ENCODE results near the gene AQP9.

The AQP9 gene

GRCh38 chr15:58137686-58138085 is 495 bp upstream of the AQP9 start:
- no peak overlapping the region for H3K23ac ChIP-seq (ENCODE audit: low read length)
- H3K36me3 ChIP-seq (ENCODE audit: control insufficient read depth in 1 of 2, insufficient read depth in 2 of 2, low read length in 2 of 2), result no peaks in the 10 kb centered on the region
- H2AK5ac ChIP-seq (ENCODE audit: low read length), result no peak overlapping the region
- WGBS (ENCODE audit: extremely low coverage, insufficient coverage, insufficient read length), result no CpG with 5 or more reads among the region's 1 CpG
- H3K27ac ChIP-seq (ENCODE audit: low read depth, low read length), result no peak overlapping the region
- no peaks in the 10 kb centered on the region for H3K79me2 ChIP-seq (ENCODE audit: control insufficient read depth, insufficient read depth, low read length, poor library complexity)
- H3K18ac ChIP-seq (ENCODE audit: low read length), result no peak overlapping the region
- H3K4me1 ChIP-seq (ENCODE audit: control insufficient read depth in 1 of 2, insufficient read depth in 2 of 2, low read length in 2 of 2), result no peaks in the 10 kb centered on the region
- H3K9me3 ChIP-seq (ENCODE audit: insufficient read depth, low read depth, low read length), result no peaks in the 10 kb centered on the region
- no peak overlapping the region for H2BK12ac ChIP-seq (ENCODE audit: low read length)
- H4K8ac ChIP-seq (ENCODE audit: low read depth, low read length), result no peak overlapping the region
- no peaks in the 10 kb centered on the region for H3K79me1 ChIP-seq (ENCODE audit: low read length)
- H3K27me3 ChIP-seq (ENCODE audit: insufficient read depth, low read length), result no peaks in the 10 kb centered on the region
- DNase-seq, result peak in 1 of 2 donors; percentile 36
- no peak overlapping the region for H2AFZ ChIP-seq (ENCODE audit: insufficient read depth, low read length, poor library complexity)
- no peak overlapping the region for H4K91ac ChIP-seq (ENCODE audit: low read depth, low read length)
- no peak overlapping the region for H4K12ac ChIP-seq (ENCODE audit: low read depth, low read length)
- no peak overlapping the region for H2BK120ac ChIP-seq (ENCODE audit: insufficient read depth, low read length, poor library complexity)
- H3K14ac ChIP-seq (ENCODE audit: low read length), result no peak overlapping the region
- H2BK5ac ChIP-seq (ENCODE audit: low read depth, low read length, poor library complexity), result no peak overlapping the region
- H3K9ac ChIP-seq (ENCODE audit: low read length), result no peak overlapping the region
- H3K4ac ChIP-seq (ENCODE audit: low read depth, low read length), result no peak overlapping the region
- no peak overlapping the region for H3K4me3 ChIP-seq (ENCODE audit: low read depth, low read length)
- H3K4me2 ChIP-seq (ENCODE audit: low read length), result no peak overlapping the region

- no peak overlapping the region for H3K23ac ChIP-seq (ENCODE audit: low read length)
- H3K79me1 ChIP-seq (ENCODE audit: low read length), result no peaks in the 10 kb centered on the region
- H2BK12ac ChIP-seq (ENCODE audit: low read length), result no peak overlapping the region
- H2AFZ ChIP-seq (ENCODE audit: insufficient read depth, low read length, poor library complexity), result no peak overlapping the region
- H4K8ac ChIP-seq (ENCODE audit: low read depth, low read length), result no peak overlapping the region
- no peaks in the 10 kb centered on the region for H3K9me3 ChIP-seq (ENCODE audit: insufficient read depth, low read depth, low read length)
- no peak overlapping the region for H3K4me3 ChIP-seq (ENCODE audit: low read depth, low read length)
- H3K9ac ChIP-seq (ENCODE audit: low read length), result no peak overlapping the region
- H4K91ac ChIP-seq (ENCODE audit: low read depth, low read length), result no peak overlapping the region
- no peak overlapping the region for H2BK5ac ChIP-seq (ENCODE audit: low read depth, low read length, poor library complexity)
- no peaks in the 10 kb centered on the region for H3K79me2 ChIP-seq (ENCODE audit: control insufficient read depth, insufficient read depth, low read length, poor library complexity)
- no peak overlapping the region for H3K14ac ChIP-seq (ENCODE audit: low read length)
- H3K27me3 ChIP-seq (ENCODE audit: insufficient read depth, low read length), result no peaks in the 10 kb centered on the region
- H4K12ac ChIP-seq (ENCODE audit: low read depth, low read length), result no peak overlapping the region
- H3K27ac ChIP-seq (ENCODE audit: low read depth, low read length), result no peak overlapping the region
- no peak overlapping the region for H3K18ac ChIP-seq (ENCODE audit: low read length)
- no CpG with 5 or more reads among the region's 5 CpGs for WGBS (ENCODE audit: extremely low coverage, insufficient coverage, insufficient read length)
- DNase-seq, result peak in 1 of 2 donors; percentile 31
- no peak overlapping the region for H3K4me2 ChIP-seq (ENCODE audit: low read length)
- no peak overlapping the region for H2BK120ac ChIP-seq (ENCODE audit: insufficient read depth, low read length, poor library complexity)
- no peak overlapping the region for H2AK5ac ChIP-seq (ENCODE audit: low read length)
- H3K4me1 ChIP-seq (ENCODE audit: control insufficient read depth in 1 of 2, insufficient read depth in 2 of 2, low read length in 2 of 2), result no peaks in the 10 kb centered on the region
- H3K4ac ChIP-seq (ENCODE audit: low read depth, low read length), result no peak overlapping the region
- no peaks in the 10 kb centered on the region for H3K36me3 ChIP-seq (ENCODE audit: control insufficient read depth in 1 of 2, insufficient read depth in 2 of 2, low read length in 2 of 2)
Measured at GRCh38 chr15:58139276-58139988, 1.3 kb downstream of the AQP9 start.

- no peaks in the 10 kb centered on the region for H3K36me3 ChIP-seq (ENCODE audit: control insufficient read depth in 1 of 2, insufficient read depth in 2 of 2, low read length in 2 of 2)
- no peak overlapping the region for H2AK5ac ChIP-seq (ENCODE audit: low read length)
- DNase-seq, result peak in 1 of 2 donors; percentile 47
- H3K27ac ChIP-seq (ENCODE audit: low read depth, low read length), result no peak overlapping the region
- no peak overlapping the region for H4K8ac ChIP-seq (ENCODE audit: low read depth, low read length)
- H3K23ac ChIP-seq (ENCODE audit: low read length), result no peak overlapping the region
- no peak overlapping the region for H3K4me3 ChIP-seq (ENCODE audit: low read depth, low read length)
- no peak overlapping the region for H4K12ac ChIP-seq (ENCODE audit: low read depth, low read length)
- no peaks in the 10 kb centered on the region for H3K9me3 ChIP-seq (ENCODE audit: insufficient read depth, low read depth, low read length)
- no peak overlapping the region for H2AFZ ChIP-seq (ENCODE audit: insufficient read depth, low read length, poor library complexity)
- no peak overlapping the region for H3K9ac ChIP-seq (ENCODE audit: low read length)
- no peak overlapping the region for H2BK5ac ChIP-seq (ENCODE audit: low read depth, low read length, poor library complexity)
- H2BK12ac ChIP-seq (ENCODE audit: low read length), result no peak overlapping the region
- no peaks in the 10 kb centered on the region for H3K27me3 ChIP-seq (ENCODE audit: insufficient read depth, low read length)
- H3K4ac ChIP-seq (ENCODE audit: low read depth, low read length), result no peak overlapping the region
- no CpG with 5 or more reads among the region's 3 CpGs for WGBS (ENCODE audit: extremely low coverage, insufficient coverage, insufficient read length)
- H3K18ac ChIP-seq (ENCODE audit: low read length), result no peak overlapping the region
- H3K79me2 ChIP-seq (ENCODE audit: control insufficient read depth, insufficient read depth, low read length, poor library complexity), result no peaks in the 10 kb centered on the region
- no peaks in the 10 kb centered on the region for H3K4me1 ChIP-seq (ENCODE audit: control insufficient read depth in 1 of 2, insufficient read depth in 2 of 2, low read length in 2 of 2)
- H4K91ac ChIP-seq (ENCODE audit: low read depth, low read length), result no peak overlapping the region
- H3K4me2 ChIP-seq (ENCODE audit: low read length), result no peak overlapping the region
- H3K79me1 ChIP-seq (ENCODE audit: low read length), result no peaks in the 10 kb centered on the region
- no peak overlapping the region for H2BK120ac ChIP-seq (ENCODE audit: insufficient read depth, low read length, poor library complexity)
- H3K14ac ChIP-seq (ENCODE audit: low read length), result no peak overlapping the region
Measured at GRCh38 chr15:58139989-58140522, 1.9 kb downstream of the AQP9 start.

GRCh38 chr15:58141894-58142293 is 3.7 kb downstream of the AQP9 start:
- no peak overlapping the region for H3K4ac ChIP-seq (ENCODE audit: low read depth, low read length)
- DNase-seq, result no peak
- H3K9me3 ChIP-seq (ENCODE audit: insufficient read depth, low read depth, low read length), result no peaks in the 10 kb centered on the region

More at GRCh38 chr15:58141894-58142293, 3.7 kb downstream of the AQP9 start:
- H3K14ac ChIP-seq (ENCODE audit: low read length), result no peak overlapping the region
- no peak overlapping the region for H4K91ac ChIP-seq (ENCODE audit: low read depth, low read length)
- H3K4me2 ChIP-seq (ENCODE audit: low read length), result no peak overlapping the region
- peaks cover 0 to 4% of the 10 kb centered on the region in 2 experiments for H3K4me1 ChIP-seq (ENCODE audit: control insufficient read depth in 1 of 2, insufficient read depth in 2 of 2, low read length in 2 of 2)
- no peaks in the 10 kb centered on the region for H3K36me3 ChIP-seq (ENCODE audit: control insufficient read depth in 1 of 2, insufficient read depth in 2 of 2, low read length in 2 of 2)
- no peak overlapping the region for H2AFZ ChIP-seq (ENCODE audit: insufficient read depth, low read length, poor library complexity)
- no peaks in the 10 kb centered on the region for H3K79me2 ChIP-seq (ENCODE audit: control insufficient read depth, insufficient read depth, low read length, poor library complexity)
- H4K12ac ChIP-seq (ENCODE audit: low read depth, low read length), result no peak overlapping the region
- no peak overlapping the region for H3K18ac ChIP-seq (ENCODE audit: low read length)
- no CpG with 5 or more reads among the region's 6 CpGs for WGBS (ENCODE audit: extremely low coverage, insufficient coverage, insufficient read length)
- H3K79me1 ChIP-seq (ENCODE audit: low read length), result no peaks in the 10 kb centered on the region
- no peak overlapping the region for H3K9ac ChIP-seq (ENCODE audit: low read length)
- H2BK12ac ChIP-seq (ENCODE audit: low read length), result no peak overlapping the region
- no peak overlapping the region for H3K27ac ChIP-seq (ENCODE audit: low read depth, low read length)
- no peaks in the 10 kb centered on the region for H3K27me3 ChIP-seq (ENCODE audit: insufficient read depth, low read length)
- no peak overlapping the region for H4K8ac ChIP-seq (ENCODE audit: low read depth, low read length)
- H2AK5ac ChIP-seq (ENCODE audit: low read length), result no peak overlapping the region
- no peak overlapping the region for H2BK120ac ChIP-seq (ENCODE audit: insufficient read depth, low read length, poor library complexity)
- no peak overlapping the region for H2BK5ac ChIP-seq (ENCODE audit: low read depth, low read length, poor library complexity)
- H3K4me3 ChIP-seq (ENCODE audit: low read depth, low read length), result no peak overlapping the region
- no peak overlapping the region for H3K23ac ChIP-seq (ENCODE audit: low read length)
